Measurements from ENCODE around the gene ASGR2.

Gene ASGR2

DNA sequence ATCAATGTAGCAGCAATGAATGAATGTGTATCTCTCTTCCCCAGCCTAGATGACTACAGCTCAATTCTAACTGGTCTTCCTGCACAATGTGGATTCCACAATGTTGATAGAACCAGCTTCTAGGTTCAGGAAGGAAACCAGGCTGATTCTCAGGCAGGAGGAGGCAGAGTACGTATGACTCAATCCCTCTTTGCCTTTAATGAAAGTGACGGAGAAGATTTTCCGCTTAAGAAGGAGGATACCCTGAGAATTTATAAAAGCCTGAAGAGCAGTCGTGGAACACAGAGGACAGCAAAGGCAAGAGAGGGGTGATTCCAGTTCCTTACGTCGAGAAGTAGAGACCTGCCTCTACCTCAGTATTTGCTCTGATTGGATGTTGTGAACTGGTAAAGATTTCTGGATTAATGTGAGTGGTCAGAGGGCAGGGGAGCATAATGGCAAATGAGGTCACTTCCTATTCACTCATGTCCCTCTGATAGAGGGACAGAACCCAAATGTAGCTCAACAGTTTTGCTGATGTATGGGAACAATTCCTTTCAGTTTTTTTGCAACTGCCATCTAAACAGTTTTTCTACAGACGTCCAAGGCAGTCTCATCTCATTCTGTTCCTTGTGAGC, 55.7 kb downstream of the ASGR2 start:
- DNase-seq, result no peak

DNA sequence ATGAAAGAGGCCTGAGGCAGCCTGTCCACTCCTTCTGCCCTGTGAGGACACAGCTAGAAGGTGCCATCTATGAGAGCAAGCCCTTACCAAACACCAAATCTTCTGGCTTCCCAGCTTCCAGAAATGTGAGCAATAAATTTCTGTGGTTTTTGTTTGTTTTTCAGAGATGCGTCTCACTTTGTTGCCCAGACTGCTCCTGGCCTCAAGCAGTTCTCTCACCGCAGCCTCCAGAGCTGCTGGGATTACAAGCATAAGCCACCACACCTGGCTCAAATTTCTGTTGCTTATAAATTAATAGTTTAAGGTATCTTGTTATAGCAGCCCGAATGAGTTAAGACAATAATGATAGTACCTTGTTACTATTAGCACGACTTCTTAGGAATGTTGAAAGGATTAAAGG, 58.2 kb downstream of the ASGR2 start:
- no peak for DNase-seq

All from activated CD4-positive, alpha-beta T cell treated with anti-CD3 and anti-CD28 coated beads, Interleukin-10, Interleukin-2, amounts not matched to agents 100 ng/mL and 50 ng/mL, durations not matched to agents 16 hours and 8 hours (primary cell).